ENCODE measurements around the gene OLR1.
A peak's percentile ranks its signal among the peaks of the same experiment; 100 is the strongest.
"Not testable (repeated sequence)": the region's sequence is repeated elsewhere in the genome, so short reads cannot be mapped to it uniquely, and the experiment has no call there.

OLR1 gene

GRCh38 chr12:10171973-10172728 is at the start of gene OLR1:
Gene OLR1 (minus strand): TSS chr12:10172132. CDS start chr12:10172077, 55 bp downstream.
- DNase-seq (ENCODE audit: low read depth), result no peak

DNA sequence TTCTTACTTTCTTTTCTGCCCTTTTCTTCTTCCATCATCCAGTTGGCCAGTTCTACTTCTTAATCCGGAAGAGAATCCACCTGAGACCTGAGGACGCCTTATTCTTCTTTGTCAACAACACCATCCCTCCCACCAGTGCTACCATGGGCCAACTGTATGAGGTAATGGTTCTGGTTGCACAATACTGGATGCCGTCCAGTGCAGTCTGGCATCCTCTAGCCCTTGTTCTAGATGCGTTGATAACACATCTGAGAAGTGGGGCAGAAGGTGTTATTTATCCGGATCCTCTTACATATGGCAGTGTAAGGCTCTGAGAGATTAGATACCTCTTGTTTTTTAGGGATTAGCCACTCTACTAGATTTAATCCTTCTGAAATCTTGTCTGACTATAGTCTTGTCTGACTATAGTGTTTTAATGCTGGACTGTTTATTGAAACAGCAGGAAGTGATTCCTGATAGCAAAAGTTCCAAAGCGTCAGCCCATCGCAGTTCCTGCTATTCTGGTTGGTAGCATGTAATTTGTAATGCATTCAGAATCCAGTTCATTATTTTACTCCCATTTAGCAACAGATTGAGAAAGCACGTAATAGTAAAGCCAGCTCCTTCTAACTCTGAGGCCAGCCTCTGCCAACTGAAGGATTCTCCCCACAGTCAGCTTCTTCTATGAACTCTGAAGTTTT is 48.6 kb upstream of the OLR1 start:
- no peak for DNase-seq (ENCODE audit: low read depth)

GRCh38 chr12:10218021-10218420 is 46.1 kb upstream of the OLR1 start:
- DNase-seq (ENCODE audit: low read depth), result no peak

GRCh38 chr12:10215946-10216345 is 44.0 kb upstream of the OLR1 start:
- not testable (repeated sequence) for DNase-seq (ENCODE audit: low read depth)

GRCh38 chr12:10215436-10215835 is 43.5 kb upstream of the OLR1 start:
- no peak for DNase-seq (ENCODE audit: low read depth)

DNA sequence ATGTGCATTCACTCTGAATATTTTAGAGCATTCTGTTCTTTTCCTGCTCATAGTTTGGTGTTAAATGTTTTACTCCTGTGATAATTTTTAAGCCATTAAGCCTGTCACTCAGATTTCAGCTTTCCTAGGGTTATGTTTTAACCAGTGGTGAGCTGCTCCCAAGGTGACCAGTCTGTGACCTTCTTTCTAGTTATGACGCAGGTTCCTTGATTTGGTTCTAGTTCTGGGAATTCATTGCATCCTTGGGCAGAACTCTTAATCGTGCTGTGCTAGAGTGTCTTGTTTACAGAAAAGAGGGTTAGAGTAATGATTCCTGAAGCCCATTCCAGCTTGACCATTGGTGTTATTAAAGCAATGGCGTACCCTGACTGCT is 42.9 kb upstream of the OLR1 start:
- DNase-seq (ENCODE audit: low read depth), result no peak

DNA sequence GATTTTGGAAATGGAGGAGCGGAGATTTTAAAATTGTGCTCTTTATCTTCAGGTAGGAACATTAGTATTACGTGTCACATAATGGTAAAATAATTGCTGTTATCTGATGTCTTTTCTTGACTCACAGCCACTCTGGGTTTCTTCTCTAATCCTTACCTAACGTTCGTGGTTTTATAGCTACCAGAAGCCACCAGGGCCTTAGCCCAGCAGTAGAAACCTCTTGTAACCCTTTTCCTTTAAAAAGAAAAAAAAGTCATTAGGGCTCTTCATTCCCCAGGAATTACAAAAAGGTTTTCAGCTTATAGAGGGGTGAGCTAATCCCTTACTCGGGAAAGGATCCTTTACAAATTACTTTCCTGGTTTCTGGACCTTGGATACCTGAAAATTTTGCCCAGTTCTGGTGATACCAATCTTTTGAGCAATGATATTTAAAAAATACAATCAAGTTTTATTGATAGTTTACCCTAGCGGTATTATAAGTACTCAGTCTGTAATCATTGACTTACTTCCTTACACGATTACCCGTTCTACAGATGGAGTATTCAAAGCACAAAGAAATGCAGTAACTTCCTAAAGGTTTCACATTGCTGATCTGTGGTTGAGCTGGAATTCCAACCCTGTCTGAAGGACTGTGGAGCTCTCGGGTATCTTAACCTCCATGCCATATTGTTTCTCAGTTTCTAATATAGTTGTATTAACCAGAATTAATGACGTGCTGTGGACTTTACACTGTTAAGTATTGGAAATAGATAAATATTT is 42.4 kb upstream of the OLR1 start:
- no peak for DNase-seq (ENCODE audit: low read depth)

- DNase-seq (ENCODE audit: low read depth), result peak; percentile 68
These were observed 41.5 kb upstream of the OLR1 start for GRCh38 chr12:10213168-10214135.

DNA sequence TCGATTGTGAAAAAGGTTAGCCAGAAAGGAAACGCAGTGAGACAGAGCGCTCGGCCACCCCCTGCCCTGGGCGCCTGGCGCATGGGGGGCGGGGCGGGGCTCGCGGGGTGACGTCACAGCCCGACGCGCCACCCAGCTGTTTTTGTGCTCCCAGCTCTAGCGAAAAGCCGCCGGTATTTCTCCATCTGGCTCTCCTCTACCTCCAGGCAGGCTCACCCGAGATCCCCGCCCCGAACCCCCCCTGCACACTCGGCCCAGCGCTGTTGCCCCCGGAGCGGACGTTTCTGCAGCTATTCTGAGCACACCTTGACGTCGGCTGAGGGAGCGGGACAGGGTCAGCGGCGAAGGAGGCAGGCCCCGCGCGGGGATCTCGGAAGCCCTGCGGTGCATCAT is 40.8 kb upstream of the OLR1 start, which contains the start of gene GABARAPL1:
TSS of gene GABARAPL1 (plus strand) at position 139 of the 393 bp plus-strand sequence. CDS start at position 392, 253 bp downstream.
- DNase-seq (ENCODE audit: low read depth), result peak; percentile 50

GRCh38 chr12:10211940-10212738 is 40.2 kb upstream of the OLR1 start:
- peak; percentile 69 for DNase-seq (ENCODE audit: low read depth)

DNA sequence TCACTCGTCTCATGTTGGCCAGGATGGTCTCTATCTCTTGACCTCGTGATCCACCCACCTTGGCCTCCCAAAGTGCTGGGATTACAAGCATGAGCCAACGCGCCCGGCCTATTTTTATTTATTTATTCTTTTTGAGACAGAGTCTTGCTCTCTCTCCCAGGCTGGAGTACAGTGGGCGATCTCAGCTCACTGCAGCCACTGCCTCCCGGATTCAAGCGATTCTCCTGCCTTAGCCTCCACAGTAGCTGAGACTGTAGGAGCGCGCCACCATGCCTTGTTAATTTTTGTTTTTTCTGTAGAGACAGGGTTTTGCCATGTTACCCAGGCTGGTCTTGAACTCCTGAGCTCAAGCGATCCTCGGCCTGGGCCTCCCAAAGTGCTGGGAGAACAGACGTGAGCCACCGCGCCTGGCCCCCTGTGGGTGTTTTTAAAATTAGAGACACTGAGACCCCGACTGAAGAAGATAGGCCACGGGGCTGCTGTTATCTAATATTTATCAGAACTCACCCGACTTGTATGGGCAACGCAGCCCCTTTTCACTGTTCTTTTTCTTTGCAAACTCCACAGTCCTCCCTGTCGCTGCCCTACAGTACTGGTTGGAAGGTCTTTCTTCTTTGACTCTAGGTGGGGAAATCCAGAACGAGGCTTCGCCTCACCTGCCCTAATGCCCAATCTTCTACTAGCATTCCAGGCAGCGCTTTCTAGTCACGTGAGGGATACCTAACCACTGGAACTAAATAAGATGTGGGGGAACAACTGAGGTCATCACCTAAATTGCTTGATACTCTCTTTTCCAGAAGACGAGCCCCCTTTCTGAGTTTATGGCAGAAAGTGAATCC is 39.4 kb upstream of the OLR1 start:
- no peak for DNase-seq (ENCODE audit: low read depth)

DNA sequence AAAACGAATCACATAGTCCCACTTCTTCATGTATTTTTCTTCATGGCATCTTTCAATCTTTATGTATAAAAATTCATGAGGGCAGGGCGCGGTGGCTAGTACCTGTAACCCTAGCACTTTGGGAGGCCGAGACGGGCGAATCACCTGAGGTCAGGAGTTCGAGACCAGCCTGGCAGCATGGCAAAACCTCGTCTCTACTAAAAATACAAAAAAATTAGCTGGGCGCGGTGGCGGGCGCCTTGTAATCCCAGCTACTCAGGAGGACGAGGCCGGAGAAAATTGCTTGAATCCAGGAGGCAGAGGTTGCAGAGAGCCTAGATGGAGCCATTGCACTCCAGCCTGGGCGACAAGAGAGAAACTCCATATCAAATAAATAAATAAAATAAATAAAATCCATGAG is 38.3 kb upstream of the OLR1 start:
- DNase-seq (ENCODE audit: low read depth), result no peak

DNA sequence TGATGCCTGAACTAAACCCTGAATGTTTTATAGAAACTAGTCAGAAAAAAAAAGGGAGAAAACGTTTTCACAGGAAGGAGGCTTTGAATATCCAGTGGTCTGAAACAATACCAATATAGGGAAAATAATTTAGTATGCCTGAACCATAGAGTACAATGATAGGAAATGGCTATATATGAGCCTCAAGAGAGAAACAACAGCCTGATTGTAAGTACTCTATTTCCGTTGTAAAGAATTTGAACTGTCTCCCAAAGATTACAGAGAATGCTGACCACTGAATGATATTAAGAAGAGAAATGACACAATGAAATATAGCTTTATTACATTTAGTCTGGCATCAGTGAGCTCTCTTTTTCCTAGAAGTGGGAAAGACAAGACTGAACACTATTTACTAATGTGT is 35.2 kb upstream of the OLR1 start:
- no peak for DNase-seq (ENCODE audit: low read depth)

GRCh38 chr12:10205220-10205807 is 33.4 kb upstream of the OLR1 start:
- no peak for DNase-seq (ENCODE audit: low read depth)

DNA sequence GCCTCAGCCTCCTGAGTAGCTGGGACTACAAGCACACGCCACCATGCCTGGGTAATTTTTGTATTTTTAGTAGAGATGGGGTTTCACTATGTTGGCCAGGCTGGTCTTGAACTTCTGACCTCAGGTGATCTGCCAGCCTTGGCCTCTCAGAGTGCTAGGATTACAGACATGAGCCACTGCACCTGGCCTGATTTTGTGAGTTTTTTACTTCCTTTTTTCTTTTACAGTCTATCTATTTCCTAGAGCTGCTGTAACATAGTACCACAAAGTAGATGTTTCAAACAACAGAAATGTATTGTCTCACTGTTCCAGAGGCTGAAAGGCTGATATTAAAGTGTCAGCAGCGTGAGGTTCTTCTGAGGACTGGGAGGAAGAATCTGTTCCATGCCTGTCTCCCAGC is 32.6 kb upstream of the OLR1 start:
- DNase-seq (ENCODE audit: low read depth), result not testable (repeated sequence)

GRCh38 chr12:10197879-10198278 is 25.9 kb upstream of the OLR1 start:
- DNase-seq (ENCODE audit: low read depth), result no peak

DNA sequence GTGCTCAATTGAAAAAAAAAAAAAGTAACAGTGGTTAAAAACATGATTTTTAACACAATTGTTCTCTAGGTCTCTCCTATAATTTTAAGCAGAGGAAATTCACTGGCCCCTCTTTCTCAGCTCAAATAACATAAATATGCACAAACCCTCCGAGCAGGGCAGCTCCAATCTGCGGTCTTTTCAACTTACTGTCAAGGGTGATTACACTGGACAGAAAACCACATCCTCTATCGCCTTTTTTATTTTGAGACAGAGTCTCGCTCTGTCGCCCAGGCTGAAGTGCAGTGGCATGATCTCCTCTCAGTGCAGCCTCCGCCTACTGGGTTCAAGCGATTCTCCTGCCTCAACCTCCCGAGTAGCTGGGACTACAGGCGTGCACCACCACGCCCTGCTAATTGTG is 24.3 kb upstream of the OLR1 start:
- DNase-seq (ENCODE audit: low read depth), result no peak

GRCh38 chr12:10194160-10194670 is 22.3 kb upstream of the OLR1 start:
- DNase-seq (ENCODE audit: low read depth), result no peak

DNA sequence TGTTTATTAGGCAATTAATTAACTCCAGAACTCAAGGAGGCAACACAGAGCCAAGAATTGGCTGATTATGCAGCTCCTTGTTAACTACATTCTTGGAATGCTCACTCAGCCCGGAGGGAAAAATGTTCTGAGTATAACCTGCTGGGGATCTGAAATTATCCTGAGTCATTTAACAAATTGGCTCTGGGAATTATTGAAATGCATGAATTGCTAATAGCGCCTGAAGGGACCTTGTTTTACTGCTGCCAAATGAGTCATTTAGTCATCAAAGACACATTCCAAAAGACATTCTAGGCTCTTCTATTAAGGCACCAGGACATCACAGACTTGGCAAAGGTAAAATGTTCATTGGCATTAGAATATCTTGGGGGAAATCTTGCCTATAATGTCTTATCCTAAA is 19.9 kb upstream of the OLR1 start:
- DNase-seq (ENCODE audit: low read depth), result no peak
